H9 (cell line): ENCODE measurements around the gene RNU4-1. TPM values are rescaled to one million over a fixed set of nuclear protein-coding genes. Genes with fewer than 3 reads are reported as not detected.

Experiments
- DNase-seq: peaks from one replicate; pipeline ENCODE4 v3.0.0-alpha.2; 2017
- H2AFZ ChIP-seq: one replicate; pipeline ENCODE4 v1.6.1; 2013; ENCODE audit warnings: mild to moderate bottlenecking, low read length, control low read depth, moderate library complexity
- H2AK5ac ChIP-seq: 2 replicates; pipeline ENCODE4 v1.6.1; 2013; ENCODE audit warnings: low read length, control low read depth, mixed read lengths; ENCODE audit not compliant: insufficient read length
- H2BK120ac ChIP-seq: one replicate; pipeline ENCODE4 v1.6.1; 2013; ENCODE audit warnings: low read depth, mild to moderate bottlenecking, low read length, control low read depth, inconsistent platforms; ENCODE audit not compliant: poor library complexity, severe bottlenecking
- H2BK12ac ChIP-seq: 2 replicates; pipeline ENCODE4 v1.6.1; 2013; ENCODE audit warnings: low read length, control low read depth, mixed read lengths, low read depth; ENCODE audit not compliant: insufficient read length
- H2BK15ac ChIP-seq: 2 replicates; pipeline ENCODE4 v1.6.1; 2013; ENCODE audit warnings: low read depth, low read length, control low read depth
- H2BK20ac ChIP-seq: one replicate; pipeline ENCODE4 v1.6.1; 2013; ENCODE audit warnings: low read depth, mild to moderate bottlenecking, low read length, control low read depth, inconsistent platforms; ENCODE audit not compliant: poor library complexity, severe bottlenecking
- H2BK5ac ChIP-seq: 2 replicates; pipeline ENCODE4 v1.6.1; 2013; ENCODE audit warnings: low read length, control low read depth, mixed read lengths; ENCODE audit not compliant: insufficient read length
- H3K14ac ChIP-seq: 2 replicates; pipeline ENCODE4 v1.6.1; 2013; ENCODE audit warnings: low read length, control low read depth; ENCODE audit not compliant: insufficient read depth
- H3K18ac ChIP-seq: 2 replicates; pipeline ENCODE4 v1.6.1; 2013; ENCODE audit warnings: low read depth, mild to moderate bottlenecking, mixed read lengths, low read length, control low read depth; ENCODE audit not compliant: insufficient read length
- H3K23ac ChIP-seq: 2 replicates; pipeline ENCODE4 v1.6.1; 2013; ENCODE audit warnings: low read length, control low read depth, mixed read lengths, low read depth; ENCODE audit not compliant: insufficient read length
- H3K23me2 ChIP-seq: 2 replicates; pipeline ENCODE4 v1.6.1; 2013; ENCODE audit warnings: low read depth, mild to moderate bottlenecking, mixed read lengths, low read length, control low read depth; ENCODE audit not compliant: insufficient read length, poor library complexity, severe bottlenecking
- H3K27ac ChIP-seq: 2 replicates; pipeline ENCODE4 v1.5.1; 2013; ENCODE audit warnings: low read length, control low read depth, mixed read lengths, low read depth; ENCODE audit not compliant: insufficient read length
- H3K27me3 ChIP-seq: 2 replicates; pipeline ENCODE4 v1.6.1; 2013; ENCODE audit warnings: low read length, control low read depth, inconsistent platforms; ENCODE audit not compliant: insufficient read depth
- H3K4ac ChIP-seq: 2 replicates; pipeline ENCODE4 v1.6.1; 2013; ENCODE audit warnings: low read depth, mild to moderate bottlenecking, control low read depth, inconsistent platforms, low read length, moderate library complexity
- H3K4me1 ChIP-seq: 2 replicates; pipeline ENCODE4 v1.6.1; 2013; ENCODE audit warnings: low read length, control low read depth, inconsistent platforms; ENCODE audit not compliant: insufficient read depth
- H3K4me2 ChIP-seq: 2 replicates; pipeline ENCODE4 v1.6.1; 2013; ENCODE audit warnings: low read length, control low read depth, mixed read lengths; ENCODE audit not compliant: insufficient read length, insufficient read depth
- H3K56ac ChIP-seq: 2 replicates; pipeline ENCODE4 v1.6.1; 2013; ENCODE audit warnings: low read depth, mild to moderate bottlenecking, mixed read lengths, low read length, control low read depth; ENCODE audit not compliant: insufficient read length
- H3K79me1 ChIP-seq: 2 replicates; pipeline ENCODE4 v1.6.1; 2013; ENCODE audit warnings: low read depth, mild to moderate bottlenecking, moderate library complexity, low read length, control low read depth, inconsistent platforms; ENCODE audit not compliant: insufficient read depth, poor library complexity, severe bottlenecking
- H3K79me2 ChIP-seq: 2 replicates; pipeline ENCODE4 v1.6.1; 2013; ENCODE audit warnings: low read length, control low read depth, inconsistent platforms; ENCODE audit not compliant: insufficient read depth
- H3K9ac ChIP-seq: 2 replicates; pipeline ENCODE4 v1.6.1; 2013; ENCODE audit warnings: low read length, control low read depth, mixed read lengths; ENCODE audit not compliant: insufficient read length; ENCODE audit errors: extremely low read depth
- H3K9me3 ChIP-seq: one replicate; pipeline ENCODE4 v1.6.1; 2013; ENCODE audit warnings: low read depth, low read length, inconsistent platforms; ENCODE audit not compliant: control insufficient read depth
- H3T11ph ChIP-seq: one replicate; pipeline ENCODE4 v1.6.1; 2013; ENCODE audit warnings: mild to moderate bottlenecking, low read length, control low read depth, inconsistent platforms
- H4K20me1 ChIP-seq: one replicate; pipeline ENCODE4 v1.6.1; 2013; ENCODE audit not compliant: control insufficient read depth, insufficient read length, insufficient read depth
- H4K5ac ChIP-seq: 2 replicates; pipeline ENCODE4 v1.6.1; 2013; ENCODE audit warnings: low read depth, mild to moderate bottlenecking, mixed read lengths, low read length, control low read depth; ENCODE audit not compliant: insufficient read length
- H4K8ac ChIP-seq: replicated peaks from 2 replicates; pipeline ENCODE4 v1.6.1; 2013; ENCODE audit warnings: low read length, control low read depth, mixed read lengths, low read depth; ENCODE audit not compliant: insufficient read length
- H4K91ac ChIP-seq: 2 replicates; pipeline ENCODE4 v1.6.1; 2013; ENCODE audit warnings: low read depth, mild to moderate bottlenecking, moderate library complexity, mixed read lengths, low read length, control low read depth; ENCODE audit not compliant: insufficient read length
- H3K27ac Mint-ChIP-seq, 3 experiments: 2 replicates in 2 of 3; 3 replicates in 1 of 3; pipeline ENCODE4 v1.8.0; 2020 to 2021; ENCODE audit warnings: mixed read lengths in 3 of 3, mild to moderate bottlenecking in 1 of 3, moderate library complexity in 1 of 3
- H3K27me3 Mint-ChIP-seq: 2 replicates; pipeline ENCODE4 v1.8.0; 2021; ENCODE audit warnings: low read depth, mild to moderate bottlenecking, moderate library complexity, mixed read lengths
- H3K36me3 Mint-ChIP-seq, 3 experiments: 2 replicates in 2 of 3; 3 replicates in 1 of 3; pipeline ENCODE4 v1.8.0; 2020 to 2021; ENCODE audit warnings: low read depth in 3 of 3, mixed read lengths in 3 of 3; ENCODE audit not compliant: insufficient read depth in 1 of 3
- H3K4me1 Mint-ChIP-seq, 2 experiments: 2 replicates each; pipeline ENCODE4 v1.8.0; 2020; ENCODE audit warnings: mixed read lengths in 2 of 2
- H3K4me3 Mint-ChIP-seq, 2 experiments: 2 replicates in 1 of 2; 3 replicates in 1 of 2; pipeline ENCODE4 v1.8.0; 2020 to 2021; ENCODE audit warnings: mild to moderate bottlenecking in 2 of 2, mixed read lengths in 2 of 2, moderate library complexity in 1 of 2
- H3K9me3 Mint-ChIP-seq, 2 experiments: 2 replicates in 1 of 2; 3 replicates in 1 of 2; pipeline ENCODE4 v1.8.0; 2020; ENCODE audit warnings: mild to moderate bottlenecking in 2 of 2, mixed read lengths in 2 of 2, moderate library complexity in 1 of 2
- WGBS: extraction: QIAGEN DNeasy Blood & Tissue Kit; methylation state at CpG from one replicate; pipeline ENCODE4 v1.1.7; 2013; ENCODE audit warnings: missing lambda C conversion rate, low lambda C conversion rate, mixed read lengths; ENCODE audit not compliant: insufficient read length; ENCODE audit errors: extremely low coverage; 5-methylcytosine and 5-hydroxymethylcytosine counted together
- total RNA-seq: library from RNA; stranded (reverse); gene quantifications from 2 replicates; pipeline ENCODE4 v1.2.1, GENCODE V29; 2021
- TF ChIP-seq, protein P1 (sequence below): fragments of 200-600 bp; sonication (generic); conservative IDR thresholded peaks from 3 replicates; pipeline ENCODE4 v1.8.0; 2021; ENCODE audit warnings: antibody characterized with exemption, mild to moderate bottlenecking

The RNU4-1 gene
- total RNA-seq, 1 experiment from 2014 or later, result 3,262 TPM

GRCh38 chr12:120283318-120283717 lies 9.7 kb downstream of the RNU4-1 start:
- Histone ChIP-seq H3K18ac (no peak overlapping the region), H2BK20ac (no peak overlapping the region), H3K4ac (no peak overlapping the region), H3K23ac (no peak overlapping the region), H4K5ac (no peak overlapping the region), H3K79me2 (no peaks in the 10 kb centered on the region), H3K27ac (no peak overlapping the region), H2BK15ac (no peak overlapping the region), H3K4me2 (no peak overlapping the region), H3K79me1 (no peaks in the 10 kb centered on the region), H3K9ac (no peak overlapping the region), H2AFZ (no peak overlapping the region), H3K14ac (no peak overlapping the region), H2BK120ac (no peak overlapping the region), H4K8ac (no peak overlapping the region), H3K27me3 (no peaks in the 10 kb centered on the region), H3K4me1 (no peaks in the 10 kb centered on the region), H2AK5ac (no peak overlapping the region), H2BK5ac (no peak overlapping the region), H3K9me3 (peaks cover 6% of the 10 kb centered on the region), H4K20me1 (no peaks in the 10 kb centered on the region), H3T11ph (no peak overlapping the region), H4K91ac (no peak overlapping the region), H3K56ac (no peak overlapping the region), H2BK12ac (no peak overlapping the region), H3K23me2 (no peaks in the 10 kb centered on the region)
- H3K4me1 Mint-ChIP-seq, result peaks cover 14 to 18% of the 10 kb centered on the region in 2 experiments
- peak; percentile 50 for DNase-seq
- H3K27ac Mint-ChIP-seq, result no peak overlapping the region; a peak in 1 of 7 replicates
- WGBS, result no CpG with 5 or more reads among the region's 7 CpGs
- H3K9me3 Mint-ChIP-seq, result peaks cover 12 to 13% of the 10 kb centered on the region in 2 experiments; a peak in 4 of 5 replicates
- TF ChIP-seq, protein P1, sequence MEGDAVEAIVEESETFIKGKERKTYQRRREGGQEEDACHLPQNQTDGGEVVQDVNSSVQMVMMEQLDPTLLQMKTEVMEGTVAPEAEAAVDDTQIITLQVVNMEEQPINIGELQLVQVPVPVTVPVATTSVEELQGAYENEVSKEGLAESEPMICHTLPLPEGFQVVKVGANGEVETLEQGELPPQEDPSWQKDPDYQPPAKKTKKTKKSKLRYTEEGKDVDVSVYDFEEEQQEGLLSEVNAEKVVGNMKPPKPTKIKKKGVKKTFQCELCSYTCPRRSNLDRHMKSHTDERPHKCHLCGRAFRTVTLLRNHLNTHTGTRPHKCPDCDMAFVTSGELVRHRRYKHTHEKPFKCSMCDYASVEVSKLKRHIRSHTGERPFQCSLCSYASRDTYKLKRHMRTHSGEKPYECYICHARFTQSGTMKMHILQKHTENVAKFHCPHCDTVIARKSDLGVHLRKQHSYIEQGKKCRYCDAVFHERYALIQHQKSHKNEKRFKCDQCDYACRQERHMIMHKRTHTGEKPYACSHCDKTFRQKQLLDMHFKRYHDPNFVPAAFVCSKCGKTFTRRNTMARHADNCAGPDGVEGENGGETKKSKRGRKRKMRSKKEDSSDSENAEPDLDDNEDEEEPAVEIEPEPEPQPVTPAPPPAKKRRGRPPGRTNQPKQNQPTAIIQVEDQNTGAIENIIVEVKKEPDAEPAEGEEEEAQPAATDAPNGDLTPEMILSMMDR, result no peak
- no peaks in the 10 kb centered on the region; the same call in none of the 2 replicates for H3K27me3 Mint-ChIP-seq
- no peak overlapping the region for H3K4me3 Mint-ChIP-seq
- peaks cover 6 to 10% (median 6%) of the 10 kb centered on the region in 3 experiments for H3K36me3 Mint-ChIP-seq
